ENCODE results near the gene TAF11. TPM values are rescaled to one million over a fixed set of nuclear protein-coding genes. Genes with fewer than 3 reads are reported as not detected.

The TAF11 gene
- total RNA-seq, 4 donors from 2014 or later, result 17.1 to 25.3 (median 20.3) TPM

DNA sequence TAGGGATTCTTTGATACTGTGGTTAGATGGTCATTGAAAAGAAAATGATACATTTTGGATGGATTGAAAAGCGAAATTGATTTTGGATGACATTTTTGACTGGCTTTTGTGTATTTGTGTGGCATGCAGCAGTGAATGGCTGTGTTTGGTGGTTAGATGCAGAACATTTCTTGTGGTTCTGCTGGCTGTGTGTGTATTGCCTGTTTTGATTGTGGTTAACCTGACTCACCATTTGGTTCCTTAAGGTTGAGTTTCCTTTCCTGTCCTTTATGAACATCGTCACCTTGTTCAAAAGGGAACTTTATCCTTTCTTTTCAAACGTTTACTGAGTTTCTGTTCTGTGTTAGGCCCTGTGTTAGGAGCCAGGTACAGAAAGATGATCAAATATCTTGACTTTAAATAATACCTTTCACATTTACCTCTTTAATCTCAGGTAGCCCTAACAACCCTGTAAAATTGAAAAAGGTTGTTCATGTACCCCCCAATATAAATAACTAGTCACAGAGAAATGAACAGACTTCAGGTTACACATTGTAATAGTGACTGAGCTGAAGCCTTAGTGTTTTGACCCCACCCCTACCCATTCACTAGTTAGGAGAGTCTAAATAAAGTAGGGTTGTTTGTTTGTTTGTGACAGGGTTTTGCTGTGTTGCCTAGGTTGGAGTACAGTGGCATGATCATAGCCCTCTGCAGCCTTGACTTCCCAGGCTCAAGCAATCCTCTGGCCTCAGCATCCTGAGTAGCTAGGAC, 25.0 kb upstream of the TAF11 start:
- no peaks in the 10 kb centered on the region for H3K27me3 ChIP-seq
- peaks cover 0 to 64% (median 10%) of the 10 kb centered on the region in 4 donors for H3K4me1 ChIP-seq
- H3K36me3 ChIP-seq, result no peaks in the 10 kb centered on the region
- no peak overlapping the region for H3K4me3 ChIP-seq
- no peak for TF ChIP-seq EP300 (IDR thresholded peaks at IDR 0.05)
- no peak for TF ChIP-seq POLR2A (IDR thresholded peaks at IDR 0.05)
- TF ChIP-seq, protein P1, sequence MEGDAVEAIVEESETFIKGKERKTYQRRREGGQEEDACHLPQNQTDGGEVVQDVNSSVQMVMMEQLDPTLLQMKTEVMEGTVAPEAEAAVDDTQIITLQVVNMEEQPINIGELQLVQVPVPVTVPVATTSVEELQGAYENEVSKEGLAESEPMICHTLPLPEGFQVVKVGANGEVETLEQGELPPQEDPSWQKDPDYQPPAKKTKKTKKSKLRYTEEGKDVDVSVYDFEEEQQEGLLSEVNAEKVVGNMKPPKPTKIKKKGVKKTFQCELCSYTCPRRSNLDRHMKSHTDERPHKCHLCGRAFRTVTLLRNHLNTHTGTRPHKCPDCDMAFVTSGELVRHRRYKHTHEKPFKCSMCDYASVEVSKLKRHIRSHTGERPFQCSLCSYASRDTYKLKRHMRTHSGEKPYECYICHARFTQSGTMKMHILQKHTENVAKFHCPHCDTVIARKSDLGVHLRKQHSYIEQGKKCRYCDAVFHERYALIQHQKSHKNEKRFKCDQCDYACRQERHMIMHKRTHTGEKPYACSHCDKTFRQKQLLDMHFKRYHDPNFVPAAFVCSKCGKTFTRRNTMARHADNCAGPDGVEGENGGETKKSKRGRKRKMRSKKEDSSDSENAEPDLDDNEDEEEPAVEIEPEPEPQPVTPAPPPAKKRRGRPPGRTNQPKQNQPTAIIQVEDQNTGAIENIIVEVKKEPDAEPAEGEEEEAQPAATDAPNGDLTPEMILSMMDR (IDR thresholded peaks at IDR 0.05), result no peak
- no peak overlapping the region for H3K27ac ChIP-seq
- 77 to 79% methylated on average over 3 of the region's 3 CpGs for WGBS, 2 donors
- no peak for DNase-seq (ENCODE audit: low spot score in 2 of 2)
- H3K9me3 ChIP-seq, result no peaks in the 10 kb centered on the region

DNA sequence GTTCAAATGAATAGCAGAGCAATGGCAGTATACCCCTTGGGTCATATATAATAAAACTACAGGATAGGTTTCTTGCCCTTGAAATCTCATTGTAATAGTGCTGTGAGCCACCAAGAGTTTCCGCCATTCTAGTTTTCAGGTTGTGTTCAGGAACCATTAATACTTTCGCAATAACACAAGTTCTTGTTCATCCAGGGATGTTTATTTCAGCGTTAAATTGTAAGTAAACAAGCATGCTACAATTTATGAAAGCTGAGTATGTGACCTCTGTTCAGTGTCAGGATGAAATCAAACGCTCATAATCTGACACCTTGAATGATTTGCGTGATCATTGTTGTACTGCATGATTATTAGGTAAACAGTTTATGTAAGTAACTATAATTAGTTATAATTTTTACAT, 24.0 kb upstream of the TAF11 start:
- WGBS, 2 donors, result 88 to 94% methylated on average over 5 of the region's 5 CpGs
- no peaks in the 10 kb centered on the region for H3K36me3 ChIP-seq
- H3K9me3 ChIP-seq, result no peaks in the 10 kb centered on the region
- peaks cover 0 to 54% (median 6%) of the 10 kb centered on the region in 4 donors for H3K4me1 ChIP-seq
- no peaks in the 10 kb centered on the region for H3K27me3 ChIP-seq
- DNase-seq (ENCODE audit: low spot score in 2 of 2), result no peak
- no peak overlapping the region for H3K4me3 ChIP-seq
- no peak overlapping the region for H3K27ac ChIP-seq
- no peak for TF ChIP-seq POLR2A (IDR thresholded peaks at IDR 0.05)
- TF ChIP-seq EP300 (IDR thresholded peaks at IDR 0.05), result no peak
- TF ChIP-seq, protein P1 (IDR thresholded peaks at IDR 0.05), result no peak

DNA sequence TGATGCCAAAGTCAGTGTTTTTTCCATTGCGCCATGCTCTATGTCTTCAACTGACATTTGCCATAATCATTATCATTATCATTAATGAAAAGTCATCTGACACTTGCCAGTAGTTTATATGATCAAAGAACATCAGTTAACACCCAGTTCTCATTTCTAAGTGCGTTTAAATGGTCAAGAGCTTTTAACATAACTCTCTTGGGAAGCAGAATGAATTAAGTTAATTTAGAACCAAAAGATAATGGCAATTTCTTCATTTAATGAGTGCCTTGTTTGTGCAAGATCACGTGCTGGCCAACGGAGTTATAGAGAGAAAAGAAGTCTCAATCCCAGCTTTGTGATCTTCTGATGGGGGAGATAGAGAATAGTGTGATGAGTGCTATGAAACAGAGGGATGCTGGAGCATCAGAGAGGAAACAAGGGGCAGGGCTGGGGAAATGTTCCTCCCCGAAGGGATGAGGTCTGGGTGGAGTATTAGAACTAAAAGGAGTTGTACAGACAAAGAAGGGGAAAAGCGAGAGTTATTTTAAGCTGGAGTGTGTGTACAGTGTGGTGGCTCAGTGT, 21.6 kb upstream of the TAF11 start:
- TF ChIP-seq POLR2A (IDR thresholded peaks at IDR 0.05) (no peak), EP300 (IDR thresholded peaks at IDR 0.05) (no peak)
- TF ChIP-seq, protein P1 (IDR thresholded peaks at IDR 0.05), result no peak
- Histone ChIP-seq H3K4me1 (peaks cover 0 to 38% (median 0%) of the 10 kb centered on the region in 4 donors), H3K4me3 (no peak overlapping the region), H3K9me3 (no peaks in the 10 kb centered on the region), H3K27me3 (no peaks in the 10 kb centered on the region), H3K27ac (no peak overlapping the region), H3K36me3 (peaks cover 0 to 3% (median 0%) of the 10 kb centered on the region in 3 donors)
- 57 to 60% methylated on average over 6 of the region's 6 CpGs for WGBS, 2 donors
- DNase-seq (ENCODE audit: low spot score in 2 of 2), result no peak

DNA sequence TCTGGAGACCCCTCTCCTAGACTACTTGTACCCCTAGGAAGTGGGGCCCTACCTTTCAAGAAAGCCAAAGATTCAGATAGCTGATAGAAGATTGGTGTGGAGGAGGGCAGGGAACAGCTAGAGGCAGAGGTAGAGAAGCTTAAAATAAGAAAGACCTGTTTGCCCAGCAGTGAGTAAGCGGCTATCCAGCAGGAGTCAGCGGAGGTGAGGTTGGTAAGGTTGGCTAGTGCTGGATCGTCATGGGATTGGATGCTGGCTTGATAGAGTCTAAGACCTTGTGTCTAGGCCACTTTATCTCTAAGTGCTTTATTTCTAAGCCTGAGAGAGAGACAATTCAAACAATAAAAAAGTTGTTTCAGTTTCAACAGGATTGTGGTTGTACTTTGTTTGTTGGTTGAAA, 20.4 kb upstream of the TAF11 start:
- no peaks in the 10 kb centered on the region for H3K27me3 ChIP-seq
- H3K9me3 ChIP-seq, result no peaks in the 10 kb centered on the region
- DNase-seq (ENCODE audit: low spot score in 2 of 2), result no peak
- 97% methylated on average over 3 of the region's 3 CpGs for WGBS, 2 donors
- no peak for TF ChIP-seq EP300 (IDR thresholded peaks at IDR 0.05)
- TF ChIP-seq POLR2A (IDR thresholded peaks at IDR 0.05), result no peak
- TF ChIP-seq, protein P1 (IDR thresholded peaks at IDR 0.05), result no peak
- peaks cover 0 to 30% (median 0%) of the 10 kb centered on the region in 4 donors for H3K4me1 ChIP-seq
- peaks cover 0 to 3% (median 0%) of the 10 kb centered on the region in 3 donors for H3K36me3 ChIP-seq
- H3K4me3 ChIP-seq, result no peak overlapping the region
- H3K27ac ChIP-seq, result no peak overlapping the region

DNA sequence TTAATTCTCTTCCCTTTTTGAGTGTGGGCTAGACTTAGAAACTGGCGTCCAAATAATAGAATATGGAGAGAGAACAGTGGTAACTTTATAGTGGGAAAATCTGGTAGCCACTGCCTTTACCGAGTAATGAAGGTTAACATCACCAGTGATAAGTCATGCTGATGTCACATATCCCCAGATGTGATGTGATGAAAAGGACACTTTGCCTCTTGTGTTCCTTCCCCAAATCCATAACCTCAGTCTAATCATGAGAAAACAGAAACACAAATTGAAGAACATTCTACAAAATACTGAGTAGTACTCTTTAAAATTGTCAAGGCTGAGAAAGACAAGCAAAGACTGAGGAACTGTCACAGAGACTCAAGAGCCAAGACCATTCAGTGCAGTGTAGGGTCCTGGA, 19.0 kb upstream of the TAF11 start:
- no peak for DNase-seq (ENCODE audit: low spot score in 2 of 2)
- H3K27ac ChIP-seq, result no peak overlapping the region
- WGBS, 2 donors, result 71 to 73% methylated on average over 2 of the region's 2 CpGs
- no peak overlapping the region for H3K4me3 ChIP-seq
- no peaks in the 10 kb centered on the region for H3K9me3 ChIP-seq
- H3K36me3 ChIP-seq, result peaks cover 0 to 3% (median 0%) of the 10 kb centered on the region in 3 donors
- peaks cover 0 to 30% (median 0%) of the 10 kb centered on the region in 4 donors for H3K4me1 ChIP-seq
- H3K27me3 ChIP-seq, result no peaks in the 10 kb centered on the region
- TF ChIP-seq EP300 (IDR thresholded peaks at IDR 0.05) (no peak), POLR2A (IDR thresholded peaks at IDR 0.05) (no peak)
- TF ChIP-seq, protein P1 (IDR thresholded peaks at IDR 0.05), result no peak

Measured in tibial nerve (tissue), 4 donors.